OCI-LY3 (cell line): Measurements from ENCODE around the gene CD200.

Source experiments
- EZH2phosphoT487 ChIP-seq: fragments of 200-600 bp; shearing (Covaris generic); IDR thresholded peaks from 2 replicates; pipeline ENCODE4 v1.6.1; 2018; ENCODE audit warnings: antibody characterized with exemption, mixed run types, low read depth
- TF ChIP-seq, protein P1 (sequence below): fragments of 200-600, 300-600 bp; sonication (generic); IDR thresholded peaks from 2 replicates; pipeline ENCODE4 v1.5.1; 2014; ENCODE audit warnings: antibody characterized with exemption, low read length, low read depth

DNA sequence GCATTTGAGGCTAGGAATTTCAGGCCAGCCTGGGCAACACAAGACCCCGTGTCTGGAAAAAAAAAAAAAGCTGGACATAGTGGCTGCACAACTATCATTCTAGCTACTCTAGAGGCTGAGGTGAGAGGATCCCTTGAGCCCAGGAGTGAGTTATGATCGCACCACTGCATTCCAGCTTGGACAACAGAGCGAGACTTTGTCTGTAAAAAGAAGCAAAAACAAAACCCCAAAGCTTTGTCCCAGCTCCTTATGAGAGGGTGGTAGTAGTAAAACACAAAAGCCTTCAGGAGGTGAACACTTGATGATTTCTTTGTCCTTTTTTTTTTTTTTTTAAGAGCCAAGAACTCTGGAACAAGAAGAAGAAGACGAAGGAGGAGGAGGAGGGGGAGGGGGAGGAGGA is 1.1 kb upstream of the CD200 start:
- TF ChIP-seq, protein P1, sequence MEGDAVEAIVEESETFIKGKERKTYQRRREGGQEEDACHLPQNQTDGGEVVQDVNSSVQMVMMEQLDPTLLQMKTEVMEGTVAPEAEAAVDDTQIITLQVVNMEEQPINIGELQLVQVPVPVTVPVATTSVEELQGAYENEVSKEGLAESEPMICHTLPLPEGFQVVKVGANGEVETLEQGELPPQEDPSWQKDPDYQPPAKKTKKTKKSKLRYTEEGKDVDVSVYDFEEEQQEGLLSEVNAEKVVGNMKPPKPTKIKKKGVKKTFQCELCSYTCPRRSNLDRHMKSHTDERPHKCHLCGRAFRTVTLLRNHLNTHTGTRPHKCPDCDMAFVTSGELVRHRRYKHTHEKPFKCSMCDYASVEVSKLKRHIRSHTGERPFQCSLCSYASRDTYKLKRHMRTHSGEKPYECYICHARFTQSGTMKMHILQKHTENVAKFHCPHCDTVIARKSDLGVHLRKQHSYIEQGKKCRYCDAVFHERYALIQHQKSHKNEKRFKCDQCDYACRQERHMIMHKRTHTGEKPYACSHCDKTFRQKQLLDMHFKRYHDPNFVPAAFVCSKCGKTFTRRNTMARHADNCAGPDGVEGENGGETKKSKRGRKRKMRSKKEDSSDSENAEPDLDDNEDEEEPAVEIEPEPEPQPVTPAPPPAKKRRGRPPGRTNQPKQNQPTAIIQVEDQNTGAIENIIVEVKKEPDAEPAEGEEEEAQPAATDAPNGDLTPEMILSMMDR, result no peak
- TF ChIP-seq EZH2phosphoT487, result no peak
